GM12878 (cell line): ENCODE data around the gene GJA9.

Experiments
- CEBPB ChIP-seq, 2 experiments: fragments of 150-350 bp in 1 of 2; IDR thresholded peaks; 2 replicates each; pipeline ENCODE4 v1.6.1; 2012 to 2014; ENCODE audit warnings: low read depth in 2 of 2, low read length in 2 of 2, borderline replicate concordance in 1 of 2, inconsistent platforms in 1 of 2
- EP300 ChIP-seq, 2 experiments: fragments of 150-350 bp in 1 of 2; IDR thresholded peaks; 2 replicates each; pipeline ENCODE4 v1.6.1; 2011 to 2012; ENCODE audit warnings: low read depth in 2 of 2, low read length in 2 of 2, borderline replicate concordance in 1 of 2, improper control_type of control experiment in 1 of 2, inconsistent platforms in 1 of 2; ENCODE audit not compliant: control insufficient read depth in 1 of 2
- HDAC2 ChIP-seq: fragments of 200-600 bp; sonication (generic); IDR thresholded peaks from 2 replicates; pipeline ENCODE4 v1.6.1; 2017
- NFYB ChIP-seq: IDR thresholded peaks from 2 replicates; pipeline ENCODE4 v1.6.1; 2011; ENCODE audit warnings: low read depth, mild to moderate bottlenecking, low read length, improper control_type of control experiment, moderate library complexity; ENCODE audit not compliant: insufficient read depth
- POLR2A ChIP-seq: IDR thresholded peaks from 2 replicates; pipeline ENCODE4 v1.6.1; 2011; ENCODE audit warnings: low read depth, mild to moderate bottlenecking, low read length
- POLR2AphosphoS5 ChIP-seq: IDR thresholded peaks from 2 replicates; pipeline ENCODE4 v1.6.1; 2011; ENCODE audit warnings: mild to moderate bottlenecking, low read length, inconsistent platforms
- TAF1 ChIP-seq: IDR thresholded peaks from 2 replicates; pipeline ENCODE4 v1.6.1; 2011; ENCODE audit warnings: mild to moderate bottlenecking, low read depth, low read length, borderline replicate concordance
- WRNIP1 ChIP-seq: IDR thresholded peaks from 2 replicates; pipeline ENCODE4 v1.6.1; 2011; ENCODE audit warnings: low read depth, low read length, improper control_type of control experiment, borderline replicate concordance
- TF ChIP-seq, protein P1 (sequence below), 3 experiments: IDR thresholded peaks in 2 of 3; conservative IDR thresholded peaks in 1 of 3; 2 replicates each; pipeline ENCODE4 v1.5.1; 2011; ENCODE audit warnings: low read depth in 3 of 3, low read length in 3 of 3, mild to moderate bottlenecking in 3 of 3, control low read depth in 2 of 3, moderate library complexity in 2 of 3, inconsistent platforms in 1 of 3, mixed read lengths in 1 of 3; ENCODE audit not compliant: control insufficient read depth in 2 of 3, insufficient read depth in 1 of 3; ENCODE audit errors: extremely low read depth in 1 of 3

- no peak for TF ChIP-seq POLR2A
- no peak for TF ChIP-seq WRNIP1
- TF ChIP-seq EP300 (IDR thresholded peaks at IDR 0.05; ENCODE audit: borderline replicate concordance in 1 of 2, control insufficient read depth in 1 of 2, low read depth in 2 of 2, low read length in 2 of 2): no peak
- TF ChIP-seq, protein P1, sequence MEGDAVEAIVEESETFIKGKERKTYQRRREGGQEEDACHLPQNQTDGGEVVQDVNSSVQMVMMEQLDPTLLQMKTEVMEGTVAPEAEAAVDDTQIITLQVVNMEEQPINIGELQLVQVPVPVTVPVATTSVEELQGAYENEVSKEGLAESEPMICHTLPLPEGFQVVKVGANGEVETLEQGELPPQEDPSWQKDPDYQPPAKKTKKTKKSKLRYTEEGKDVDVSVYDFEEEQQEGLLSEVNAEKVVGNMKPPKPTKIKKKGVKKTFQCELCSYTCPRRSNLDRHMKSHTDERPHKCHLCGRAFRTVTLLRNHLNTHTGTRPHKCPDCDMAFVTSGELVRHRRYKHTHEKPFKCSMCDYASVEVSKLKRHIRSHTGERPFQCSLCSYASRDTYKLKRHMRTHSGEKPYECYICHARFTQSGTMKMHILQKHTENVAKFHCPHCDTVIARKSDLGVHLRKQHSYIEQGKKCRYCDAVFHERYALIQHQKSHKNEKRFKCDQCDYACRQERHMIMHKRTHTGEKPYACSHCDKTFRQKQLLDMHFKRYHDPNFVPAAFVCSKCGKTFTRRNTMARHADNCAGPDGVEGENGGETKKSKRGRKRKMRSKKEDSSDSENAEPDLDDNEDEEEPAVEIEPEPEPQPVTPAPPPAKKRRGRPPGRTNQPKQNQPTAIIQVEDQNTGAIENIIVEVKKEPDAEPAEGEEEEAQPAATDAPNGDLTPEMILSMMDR (IDR thresholded peaks at IDR 0.05 in 2 of 3, conservative IDR thresholded peaks at IDR 0.05 in 1 of 3; ENCODE audit: control insufficient read depth in 2 of 3, extremely low read depth in 1 of 3, insufficient read depth in 1 of 3, low read depth in 3 of 3, low read length in 3 of 3): no peak
- no peak for TF ChIP-seq POLR2AphosphoS5
- no peak for TF ChIP-seq NFYB
- no peak for TF ChIP-seq HDAC2
- TF ChIP-seq CEBPB (IDR thresholded peaks at IDR 0.05; ENCODE audit: borderline replicate concordance in 1 of 2, low read depth in 2 of 2, low read length in 2 of 2): no peak
- no peak for TF ChIP-seq TAF1
Observed at GRCh38 chr1:38872401-38873026, 8.9 kb downstream of the GJA9 start.
